Glutamatergic neuron (in vitro differentiated cells): ENCODE results near the gene PEAR1. TPM values are rescaled to one million over a fixed set of nuclear protein-coding genes. Genes with fewer than 3 reads are reported as not detected.

Experiments
- DNase-seq: peaks from one replicate; pipeline ENCODE4 v3.0.0; 2022
- H3K27ac Mint-ChIP-seq: one replicate; pipeline ENCODE4 v1.8.0; 2020; ENCODE audit warnings: mild to moderate bottlenecking, mixed read lengths, inconsistent platforms; ENCODE audit not compliant: unreplicated experiment
- H3K27me3 Mint-ChIP-seq: one replicate; pipeline ENCODE4 v1.8.0; 2020; ENCODE audit warnings: mild to moderate bottlenecking, moderate library complexity, mixed read lengths, inconsistent platforms; ENCODE audit not compliant: unreplicated experiment
- H3K36me3 Mint-ChIP-seq: one replicate; pipeline ENCODE4 v1.8.0; 2020; ENCODE audit warnings: mild to moderate bottlenecking, mixed read lengths, inconsistent platforms; ENCODE audit not compliant: unreplicated experiment
- H3K4me1 Mint-ChIP-seq: one replicate; pipeline ENCODE4 v1.8.0; 2020; ENCODE audit warnings: mild to moderate bottlenecking, low read depth, mixed read lengths, inconsistent platforms; ENCODE audit not compliant: unreplicated experiment
- H3K4me3 Mint-ChIP-seq: one replicate; pipeline ENCODE4 v1.8.0; 2020; ENCODE audit warnings: mild to moderate bottlenecking, mixed read lengths, inconsistent platforms; ENCODE audit not compliant: unreplicated experiment
- H3K9me3 Mint-ChIP-seq: one replicate; pipeline ENCODE4 v1.8.0; 2020; ENCODE audit warnings: mild to moderate bottlenecking, moderate library complexity, mixed read lengths, inconsistent platforms; ENCODE audit not compliant: unreplicated experiment
- CTCF ChIP-seq: fragments of 200-600 bp; sonication (generic); IDR thresholded peaks from one replicate; pipeline ENCODE4 v1.5.0; 2021; ENCODE audit not compliant: partially characterized antibody, unreplicated experiment
- total RNA-seq: library from RNA; stranded (reverse); fragmentation: NEBNext Ultra II Directional; extraction: Animal tissue kit (Norgen Biotek cat#: 25700); gene quantifications from one replicate; pipeline ENCODE4 v1.2.1, GENCODE V29; 2021; ENCODE audit not compliant: unreplicated experiment

The PEAR1 gene
- total RNA-seq, 1 donor from 2014 or later = 1.2 TPM

GRCh38 chr1:156900896-156901589, 7.5 kb downstream of the PEAR1 start:
- H3K36me3 Mint-ChIP-seq = no peaks in the 10 kb centered on the region
- no peak overlapping the region for H3K4me3 Mint-ChIP-seq
- H3K27ac Mint-ChIP-seq = no peak overlapping the region
- no peak for TF ChIP-seq CTCF
- H3K27me3 Mint-ChIP-seq = peaks cover 23% of the 10 kb centered on the region
- H3K4me1 Mint-ChIP-seq = peaks cover 5% of the 10 kb centered on the region
- DNase-seq = no peak
- H3K9me3 Mint-ChIP-seq = peaks cover 4% of the 10 kb centered on the region

GRCh38 chr1:156901590-156901900, 8.0 kb downstream of the PEAR1 start:
- peaks cover 4% of the 10 kb centered on the region for H3K9me3 Mint-ChIP-seq
- no peak for DNase-seq
- peaks cover 23% of the 10 kb centered on the region for H3K27me3 Mint-ChIP-seq
- no peaks in the 10 kb centered on the region for H3K36me3 Mint-ChIP-seq
- H3K4me3 Mint-ChIP-seq = no peak overlapping the region
- H3K27ac Mint-ChIP-seq = no peak overlapping the region
- no peak for TF ChIP-seq CTCF
- peaks cover 5% of the 10 kb centered on the region for H3K4me1 Mint-ChIP-seq

GRCh38 chr1:156901966-156902915, 8.7 kb downstream of the PEAR1 start:
- Mint-ChIP-seq H3K9me3 (peaks cover 4% of the 10 kb centered on the region), H3K4me1 (peaks cover 2% of the 10 kb centered on the region), H3K27ac (no peak overlapping the region)

GRCh38 chr1:156903328-156904091, 10.0 kb downstream of the PEAR1 start:
- peaks cover 2% of the 10 kb centered on the region for H3K4me1 Mint-ChIP-seq
- H3K9me3 Mint-ChIP-seq = peaks cover 4% of the 10 kb centered on the region
- H3K4me3 Mint-ChIP-seq = no peak overlapping the region
- DNase-seq = peak; percentile 12
- no peak for TF ChIP-seq CTCF
- no peak overlapping the region for H3K27ac Mint-ChIP-seq
- peaks cover 19% of the 10 kb centered on the region for H3K27me3 Mint-ChIP-seq
- no peaks in the 10 kb centered on the region for H3K36me3 Mint-ChIP-seq

More at GRCh38 chr1:156901966-156902915, 8.7 kb downstream of the PEAR1 start:
- Mint-ChIP-seq H3K4me3 (no peak overlapping the region), H3K27me3 (peaks cover 19% of the 10 kb centered on the region), H3K36me3 (no peaks in the 10 kb centered on the region)
- DNase-seq = no peak
- no peak for TF ChIP-seq CTCF
